ENCODE data around the gene HBM.
A peak's percentile ranks its signal among the peaks of the same experiment; 100 is the strongest.

HBM gene

DNA sequence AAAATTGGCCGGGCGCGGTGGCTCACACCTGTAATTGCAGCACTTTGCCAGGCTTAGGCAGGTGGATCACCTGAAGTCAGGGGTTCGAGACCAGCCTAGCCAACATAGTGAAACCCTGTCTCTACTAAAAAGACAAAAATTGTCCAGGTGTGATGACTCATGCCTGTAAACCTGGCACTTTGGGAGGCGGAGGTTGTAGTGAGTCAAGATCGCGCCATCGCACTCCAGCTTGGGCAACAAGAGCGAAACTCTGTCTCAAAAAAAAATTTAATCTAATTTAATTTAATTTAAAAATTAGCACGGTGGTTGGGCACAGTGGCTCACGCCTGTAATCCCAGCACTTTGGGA, 12.9 kb downstream of the HBM start:
- no peaks in the 10 kb centered on the region for H3K9me3 ChIP-seq (ENCODE audit: control insufficient read depth, insufficient read depth, low read length)
- no peak overlapping the region for H3K9ac ChIP-seq (ENCODE audit: low read depth, low read length)
- H3K27me3 ChIP-seq (ENCODE audit: control insufficient read depth, insufficient read depth, low read length), result peaks cover 71% of the 10 kb centered on the region
- H3K27ac ChIP-seq (ENCODE audit: low read depth, low read length), result no peak overlapping the region
- H3K4me1 ChIP-seq (ENCODE audit: control insufficient read depth, insufficient read depth, low read length), result 0 out of 2 replicates have a peak, but pooled peaks cover 3% of the 10 kb centered on the region
- H3K4me3 ChIP-seq (ENCODE audit: low read depth, low read length), result no peak overlapping the region
- H3K36me3 ChIP-seq (ENCODE audit: control insufficient read depth, insufficient read depth, low read length), result no peaks in the 10 kb centered on the region

DNA sequence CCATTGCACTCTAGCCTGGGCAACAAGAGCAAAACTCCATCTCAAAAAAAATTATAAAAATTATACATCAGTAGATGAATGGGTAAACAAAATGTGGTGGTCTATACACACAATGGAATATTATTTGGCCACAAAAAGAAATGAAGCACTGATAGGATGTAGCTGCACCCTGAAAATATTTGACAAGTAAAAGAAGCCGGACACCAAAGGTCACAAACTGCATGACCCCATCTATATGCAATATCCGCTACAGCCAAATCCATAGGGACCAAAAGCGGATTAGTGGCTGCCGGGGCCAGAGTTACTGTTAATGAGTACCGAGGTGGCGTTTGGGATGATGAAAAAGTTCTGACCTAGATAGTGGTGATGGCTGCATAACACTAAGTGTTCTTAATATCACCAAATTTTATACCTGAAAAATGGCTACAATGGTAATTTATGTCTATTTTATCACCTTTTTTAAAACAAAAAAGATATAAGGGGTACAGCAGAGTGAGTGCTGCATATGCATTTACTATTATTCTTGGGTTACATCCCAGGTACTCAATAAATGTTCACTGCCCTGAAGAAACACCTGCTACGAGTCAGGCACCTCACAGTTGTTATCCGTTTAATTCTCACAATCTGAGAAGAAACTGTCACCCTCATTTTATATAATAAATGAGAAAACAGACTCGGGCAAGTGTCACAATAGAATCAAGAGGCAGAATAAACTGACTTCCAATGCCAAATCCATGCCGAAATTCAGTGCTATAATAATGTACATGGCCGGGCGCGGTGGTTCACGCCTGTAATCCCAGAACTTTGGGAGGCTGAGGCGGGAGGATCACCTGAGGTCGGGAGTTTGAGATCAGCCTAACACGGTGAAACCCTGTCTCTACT, 13.7 kb downstream of the HBM start:
- Histone ChIP-seq H3K36me3 (ENCODE audit: control insufficient read depth, insufficient read depth, low read length) (peaks cover 2% of the 10 kb centered on the region; the same call in 1 of the 2 replicates), H3K9ac (ENCODE audit: low read depth, low read length) (no peak overlapping the region), H3K27ac (ENCODE audit: low read depth, low read length) (no peak overlapping the region), H3K4me1 (ENCODE audit: control insufficient read depth, insufficient read depth, low read length) (0 out of 2 replicates have a peak, but pooled peaks cover 1% of the 10 kb centered on the region), H3K4me3 (ENCODE audit: low read depth, low read length) (no peak overlapping the region), H3K27me3 (ENCODE audit: control insufficient read depth, insufficient read depth, low read length) (peaks cover 64% of the 10 kb centered on the region), H3K9me3 (ENCODE audit: control insufficient read depth, insufficient read depth, low read length) (no peaks in the 10 kb centered on the region)

DNA sequence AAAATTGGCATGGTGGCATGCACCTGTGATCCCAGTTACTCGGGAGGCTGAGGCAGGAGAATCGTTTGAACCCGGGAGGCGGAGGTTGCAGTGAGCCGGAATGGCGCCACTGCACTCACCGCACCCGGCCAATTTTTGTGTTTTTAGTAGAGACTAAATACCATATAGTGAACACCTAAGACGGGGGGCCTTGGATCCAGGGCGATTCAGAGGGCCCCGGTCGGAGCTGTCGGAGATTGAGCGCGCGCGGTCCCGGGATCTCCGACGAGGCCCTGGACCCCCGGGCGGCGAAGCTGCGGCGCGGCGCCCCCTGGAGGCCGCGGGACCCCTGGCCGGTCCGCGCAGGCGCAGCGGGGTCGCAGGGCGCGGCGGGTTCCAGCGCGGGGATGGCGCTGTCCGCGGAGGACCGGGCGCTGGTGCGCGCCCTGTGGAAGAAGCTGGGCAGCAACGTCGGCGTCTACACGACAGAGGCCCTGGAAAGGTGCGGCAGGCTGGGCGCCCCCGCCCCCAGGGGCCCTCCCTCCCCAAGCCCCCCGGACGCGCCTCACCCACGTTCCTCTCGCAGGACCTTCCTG, 14.4 kb downstream of the HBM start, which contains the start of gene HBQ1:
Gene HBQ1 (plus strand): TSS at position 359 of the 575 bp plus-strand sequence. CDS start 28 bp downstream, at position 387.
- Histone ChIP-seq H3K9ac (ENCODE audit: low read depth, low read length) (no peak within 1 kb of the TSS; the same call in 1 of the 2 replicates), H3K36me3 (ENCODE audit: control insufficient read depth, insufficient read depth, low read length) (peaks cover 7% of the 10 kb centered on the region), H3K4me3 (ENCODE audit: low read depth, low read length) (peak within 1 kb of the TSS; percentile 51), H3K4me1 (ENCODE audit: control insufficient read depth, insufficient read depth, low read length) (no peaks in the 10 kb centered on the region), H3K27ac (ENCODE audit: low read depth, low read length) (no peak within 1 kb of the TSS), H3K27me3 (ENCODE audit: control insufficient read depth, insufficient read depth, low read length) (peaks cover 56% of the 10 kb centered on the region), H3K9me3 (ENCODE audit: control insufficient read depth, insufficient read depth, low read length) (no peaks in the 10 kb centered on the region)

DNA sequence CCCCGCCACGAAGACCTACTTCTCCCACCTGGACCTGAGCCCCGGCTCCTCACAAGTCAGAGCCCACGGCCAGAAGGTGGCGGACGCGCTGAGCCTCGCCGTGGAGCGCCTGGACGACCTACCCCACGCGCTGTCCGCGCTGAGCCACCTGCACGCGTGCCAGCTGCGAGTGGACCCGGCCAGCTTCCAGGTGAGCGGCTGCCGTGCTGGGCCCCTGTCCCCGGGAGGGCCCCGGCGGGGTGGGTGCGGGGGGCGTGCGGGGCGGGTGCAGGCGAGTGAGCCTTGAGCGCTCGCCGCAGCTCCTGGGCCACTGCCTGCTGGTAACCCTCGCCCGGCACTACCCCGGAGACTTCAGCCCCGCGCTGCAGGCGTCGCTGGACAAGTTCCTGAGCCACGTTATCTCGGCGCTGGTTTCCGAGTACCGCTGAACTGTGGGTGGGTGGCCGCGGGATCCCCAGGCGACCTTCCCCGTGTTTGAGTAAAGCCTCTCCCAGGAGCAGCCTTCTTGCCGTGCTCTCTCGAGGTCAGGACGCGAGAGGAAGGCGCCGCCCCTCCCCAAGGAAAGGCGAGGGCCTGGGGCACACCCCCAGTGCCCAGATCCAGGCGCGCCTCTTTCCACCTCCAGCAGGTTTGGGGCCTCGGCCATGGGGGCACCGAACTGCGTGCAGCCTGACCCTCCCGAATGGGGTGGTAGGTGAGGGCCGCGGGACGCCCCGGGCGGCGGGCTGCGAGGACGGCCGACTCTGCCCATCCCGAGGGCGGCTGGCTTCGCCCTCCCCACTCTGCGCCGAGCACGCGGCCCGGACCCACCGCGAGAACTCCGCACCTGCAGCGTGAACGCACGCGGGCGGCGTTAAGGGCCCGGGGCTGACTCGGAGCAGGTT, 15.1 kb downstream of the HBM start:
- Histone ChIP-seq H3K4me1 (ENCODE audit: control insufficient read depth, insufficient read depth, low read length) (no peaks in the 10 kb centered on the region), H3K9me3 (ENCODE audit: control insufficient read depth, insufficient read depth, low read length) (no peaks in the 10 kb centered on the region), H3K27me3 (ENCODE audit: control insufficient read depth, insufficient read depth, low read length) (peaks cover 49% of the 10 kb centered on the region), H3K36me3 (ENCODE audit: control insufficient read depth, insufficient read depth, low read length) (peaks cover 12% of the 10 kb centered on the region), H3K27ac (ENCODE audit: low read depth, low read length) (no peak overlapping the region), H3K9ac (ENCODE audit: low read depth, low read length) (no peak overlapping the region; the same call in 1 of the 2 replicates), H3K4me3 (ENCODE audit: low read depth, low read length) (peak overlapping the region; percentile 51)

DNA sequence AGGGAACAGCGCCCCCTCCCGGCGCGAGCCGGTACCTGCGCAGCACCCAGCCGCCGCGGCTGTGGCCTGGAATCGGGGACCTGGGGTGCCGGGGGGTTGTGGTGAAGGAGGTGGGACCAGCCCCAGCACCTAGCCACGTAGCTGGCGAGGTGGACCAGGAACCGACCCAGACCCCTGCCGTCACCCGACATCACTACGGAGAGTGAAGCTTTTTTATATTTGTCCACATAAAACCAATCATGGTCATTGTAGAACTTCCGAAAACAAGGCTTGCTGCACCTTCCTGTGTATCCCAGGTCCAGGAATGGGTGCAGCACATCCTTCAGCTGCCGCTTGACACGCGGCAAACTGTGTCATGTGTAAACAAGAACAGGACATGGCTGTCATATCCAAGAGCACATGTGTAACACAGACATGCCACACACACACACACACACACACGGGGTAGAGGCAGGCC, 15.8 kb downstream of the HBM start:
- peaks cover 12% of the 10 kb centered on the region for H3K36me3 ChIP-seq (ENCODE audit: control insufficient read depth, insufficient read depth, low read length)
- peaks cover 45% of the 10 kb centered on the region for H3K27me3 ChIP-seq (ENCODE audit: control insufficient read depth, insufficient read depth, low read length)
- no peak overlapping the region for H3K4me3 ChIP-seq (ENCODE audit: low read depth, low read length)
- H3K9me3 ChIP-seq (ENCODE audit: control insufficient read depth, insufficient read depth, low read length), result no peaks in the 10 kb centered on the region
- H3K4me1 ChIP-seq (ENCODE audit: control insufficient read depth, insufficient read depth, low read length), result no peaks in the 10 kb centered on the region
- H3K27ac ChIP-seq (ENCODE audit: low read depth, low read length), result no peak overlapping the region
- no peak overlapping the region for H3K9ac ChIP-seq (ENCODE audit: low read depth, low read length)

DNA sequence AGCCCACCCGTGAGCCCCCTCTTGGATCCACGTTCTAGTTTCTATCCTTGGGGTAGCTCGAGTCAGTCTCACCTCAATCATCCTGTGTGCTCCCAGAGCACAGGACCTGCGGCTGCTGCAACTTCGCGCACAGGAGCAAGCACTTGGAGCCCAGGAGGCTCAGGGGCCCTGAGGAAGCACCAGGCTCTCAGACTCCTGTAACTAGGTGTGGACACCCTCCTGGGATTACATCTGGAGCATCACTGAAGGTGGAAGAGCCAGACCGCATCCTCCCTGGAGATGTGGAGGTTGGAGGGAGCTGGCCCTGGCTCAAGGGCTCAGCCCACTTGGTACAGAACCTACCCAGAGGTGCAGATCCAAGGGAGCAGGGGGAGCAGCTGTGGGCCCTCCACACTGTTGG, 17.2 kb downstream of the HBM start:
- Histone ChIP-seq H3K27ac (ENCODE audit: low read depth, low read length) (no peak overlapping the region), H3K4me3 (ENCODE audit: low read depth, low read length) (no peak overlapping the region), H3K9ac (ENCODE audit: low read depth, low read length) (no peak overlapping the region), H3K4me1 (ENCODE audit: control insufficient read depth, insufficient read depth, low read length) (no peaks in the 10 kb centered on the region), H3K9me3 (ENCODE audit: control insufficient read depth, insufficient read depth, low read length) (no peaks in the 10 kb centered on the region), H3K36me3 (ENCODE audit: control insufficient read depth, insufficient read depth, low read length) (peaks cover 22% of the 10 kb centered on the region), H3K27me3 (ENCODE audit: control insufficient read depth, insufficient read depth, low read length) (peaks cover 33% of the 10 kb centered on the region)

DNA sequence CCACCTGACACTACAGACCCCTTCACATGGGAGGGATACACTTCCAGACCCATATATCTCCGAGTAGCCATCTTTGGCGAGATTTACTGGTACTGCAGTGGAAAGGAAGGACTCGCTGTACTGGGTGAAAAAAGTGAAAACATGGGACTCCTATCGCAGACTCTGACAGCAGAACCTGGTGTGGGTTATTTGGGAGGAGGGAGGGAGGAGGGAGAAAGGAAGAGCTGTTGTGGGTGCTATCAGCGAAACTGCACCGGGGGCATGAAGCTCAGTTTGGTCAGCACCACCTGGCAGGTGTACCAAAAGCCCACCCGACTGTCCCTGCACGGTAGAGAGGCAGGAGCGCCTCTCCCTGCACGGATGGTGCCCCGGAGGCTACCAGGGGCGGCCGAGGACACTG, 19.4 kb downstream of the HBM start:
- no peak overlapping the region for H3K27ac ChIP-seq (ENCODE audit: low read depth, low read length)
- no peak overlapping the region for H3K4me3 ChIP-seq (ENCODE audit: low read depth, low read length)
- H3K9me3 ChIP-seq (ENCODE audit: control insufficient read depth, insufficient read depth, low read length), result no peaks in the 10 kb centered on the region
- H3K4me1 ChIP-seq (ENCODE audit: control insufficient read depth, insufficient read depth, low read length), result no peaks in the 10 kb centered on the region
- H3K9ac ChIP-seq (ENCODE audit: low read depth, low read length), result no peak overlapping the region
- peaks cover 10% of the 10 kb centered on the region for H3K27me3 ChIP-seq (ENCODE audit: control insufficient read depth, insufficient read depth, low read length)
- peaks cover 43% of the 10 kb centered on the region for H3K36me3 ChIP-seq (ENCODE audit: control insufficient read depth, insufficient read depth, low read length)

DNA sequence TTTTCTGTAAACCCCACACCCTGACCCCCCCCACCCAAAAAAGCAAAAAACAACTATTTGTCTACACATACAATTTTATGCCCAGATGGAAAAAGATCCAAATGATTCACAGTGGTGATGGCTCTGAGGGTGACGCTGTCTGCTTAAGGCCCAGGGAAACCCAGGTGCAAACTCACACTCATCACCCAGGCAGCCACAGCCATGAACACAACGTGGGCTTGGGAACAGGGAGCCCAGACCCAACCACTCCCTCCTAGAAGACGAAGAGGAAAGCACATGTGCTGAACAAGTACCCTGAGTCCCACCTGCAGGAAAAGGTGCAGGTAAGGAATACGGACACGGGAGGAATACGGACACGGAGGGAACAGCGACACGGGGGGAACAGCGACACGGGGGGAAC, 19.9 kb downstream of the HBM start:
- no peak overlapping the region for H3K4me3 ChIP-seq (ENCODE audit: low read depth, low read length)
- no peak overlapping the region for H3K9ac ChIP-seq (ENCODE audit: low read depth, low read length)
- no peaks in the 10 kb centered on the region for H3K9me3 ChIP-seq (ENCODE audit: control insufficient read depth, insufficient read depth, low read length)
- H3K27ac ChIP-seq (ENCODE audit: low read depth, low read length), result no peak overlapping the region
- peaks cover 6% of the 10 kb centered on the region for H3K27me3 ChIP-seq (ENCODE audit: control insufficient read depth, insufficient read depth, low read length)
- no peaks in the 10 kb centered on the region for H3K4me1 ChIP-seq (ENCODE audit: control insufficient read depth, insufficient read depth, low read length)
- H3K36me3 ChIP-seq (ENCODE audit: control insufficient read depth, insufficient read depth, low read length), result peaks cover 48% of the 10 kb centered on the region

DNA sequence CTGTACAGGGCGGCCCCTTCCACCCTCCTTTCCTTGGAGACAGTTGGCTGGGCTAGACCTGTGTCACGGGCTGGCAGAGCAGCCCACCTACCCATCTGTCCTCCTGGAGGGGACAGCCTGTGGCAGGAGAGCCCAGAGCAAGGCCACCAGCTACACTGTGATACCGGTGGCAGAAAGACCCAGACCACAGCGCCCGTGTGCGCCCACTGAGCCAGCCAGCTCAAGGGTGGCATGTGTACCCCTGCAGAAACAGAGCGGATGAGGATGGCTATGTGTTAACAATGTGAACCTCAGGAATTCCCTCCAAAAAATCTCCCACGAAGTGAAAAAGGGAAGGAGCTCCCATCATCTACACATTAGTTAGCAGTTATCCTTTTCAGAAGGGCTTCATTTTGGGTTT, 21.6 kb downstream of the HBM start:
- Histone ChIP-seq H3K4me1 (ENCODE audit: control insufficient read depth, insufficient read depth, low read length) (no peaks in the 10 kb centered on the region), H3K27me3 (ENCODE audit: control insufficient read depth, insufficient read depth, low read length) (no peaks in the 10 kb centered on the region), H3K27ac (ENCODE audit: low read depth, low read length) (no peak overlapping the region), H3K4me3 (ENCODE audit: low read depth, low read length) (no peak overlapping the region), H3K36me3 (ENCODE audit: control insufficient read depth, insufficient read depth, low read length) (peaks cover 64% of the 10 kb centered on the region), H3K9me3 (ENCODE audit: control insufficient read depth, insufficient read depth, low read length) (no peaks in the 10 kb centered on the region), H3K9ac (ENCODE audit: low read depth, low read length) (no peak overlapping the region)

DNA sequence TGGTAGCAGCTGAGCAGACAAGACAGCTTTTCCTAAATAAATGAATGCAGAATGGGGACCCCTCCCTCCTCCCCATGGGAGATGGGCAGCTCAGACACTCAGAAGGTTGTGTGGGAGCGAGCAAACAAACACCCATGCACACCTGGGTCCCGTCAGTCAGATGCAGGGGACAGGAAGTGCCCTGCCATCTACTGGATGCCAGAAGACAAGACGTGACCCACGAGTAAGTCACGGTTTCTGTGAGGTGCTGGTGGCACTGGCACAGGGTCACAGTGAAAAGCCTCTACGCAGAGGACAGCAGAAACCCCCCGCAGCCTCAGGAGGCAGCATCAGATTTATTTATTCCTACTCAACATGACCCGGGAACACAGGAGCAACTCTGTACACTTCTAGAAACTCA, 22.9 kb downstream of the HBM start:
- no peaks in the 10 kb centered on the region for H3K27me3 ChIP-seq (ENCODE audit: control insufficient read depth, insufficient read depth, low read length)
- peaks cover 77% of the 10 kb centered on the region for H3K36me3 ChIP-seq (ENCODE audit: control insufficient read depth, insufficient read depth, low read length)
- H3K9me3 ChIP-seq (ENCODE audit: control insufficient read depth, insufficient read depth, low read length), result no peaks in the 10 kb centered on the region
- H3K4me1 ChIP-seq (ENCODE audit: control insufficient read depth, insufficient read depth, low read length), result no peaks in the 10 kb centered on the region
- no peak overlapping the region for H3K4me3 ChIP-seq (ENCODE audit: low read depth, low read length)
- H3K27ac ChIP-seq (ENCODE audit: low read depth, low read length), result no peak overlapping the region
- no peak overlapping the region for H3K9ac ChIP-seq (ENCODE audit: low read depth, low read length)
